Activated CD4-positive, alpha-beta memory T cell treated with anti-CD3 and anti-CD28 coated beads for 36 hours (primary cell): ENCODE data around the gene TPX2. TPM values are rescaled to one million over a fixed set of nuclear protein-coding genes. Genes with fewer than 3 reads are reported as not detected.

ENCODE experiments used
- CTCF ChIA-PET: fragments of 350-600 bp; sonication (Branson Sonifier 250); formaldehyde crosslinking; loops from one replicate; lab custom pipeline; 2021; ENCODE audit warnings: antibody characterized with exemption, inconsistent platforms; lab: Charles Lee
- POLR2A ChIA-PET: fragments of 350-600 bp; sonication (Branson Sonifier 250); formaldehyde crosslinking; loops from one replicate; lab custom pipeline; 2021; ENCODE audit warnings: antibody characterized with exemption; lab: Charles Lee
- DNase-seq: peaks from one replicate; pipeline ENCODE4 v3.0.0-alpha.2; 2020
- H3K27ac Mint-ChIP-seq: one replicate; pipeline ENCODE4 v1.8.0; 2021; ENCODE audit warnings: mixed read lengths
- H3K27me3 Mint-ChIP-seq: one replicate; pipeline ENCODE4 v1.8.0; 2021; ENCODE audit warnings: mixed read lengths
- H3K36me3 Mint-ChIP-seq: one replicate; pipeline ENCODE4 v1.8.0; 2021; ENCODE audit warnings: mixed read lengths
- H3K4me1 Mint-ChIP-seq: one replicate; pipeline ENCODE4 v1.8.0; 2021; ENCODE audit warnings: low read depth, mixed read lengths
- H3K4me3 Mint-ChIP-seq: one replicate; pipeline ENCODE4 v1.8.0; 2021; ENCODE audit warnings: mild to moderate bottlenecking, mixed read lengths
- H3K9me3 Mint-ChIP-seq: one replicate; pipeline ENCODE4 v1.8.0; 2021; ENCODE audit warnings: mixed read lengths
- intact Hi-C: fragments of 100-400 bp; cut with micrococcal nuclease; formaldehyde crosslinking; loops from one replicate; pipeline ENCODE4 v1.15.1; 2023
- total RNA-seq, 2 experiments: library from RNA; stranded (reverse); gene quantifications; one replicate each; pipeline ENCODE4 v1.2.3, GENCODE V29; 2021

Gene TPX2
- total RNA-seq, 2 experiments from 2014 or later: 149 TPM

DNA sequence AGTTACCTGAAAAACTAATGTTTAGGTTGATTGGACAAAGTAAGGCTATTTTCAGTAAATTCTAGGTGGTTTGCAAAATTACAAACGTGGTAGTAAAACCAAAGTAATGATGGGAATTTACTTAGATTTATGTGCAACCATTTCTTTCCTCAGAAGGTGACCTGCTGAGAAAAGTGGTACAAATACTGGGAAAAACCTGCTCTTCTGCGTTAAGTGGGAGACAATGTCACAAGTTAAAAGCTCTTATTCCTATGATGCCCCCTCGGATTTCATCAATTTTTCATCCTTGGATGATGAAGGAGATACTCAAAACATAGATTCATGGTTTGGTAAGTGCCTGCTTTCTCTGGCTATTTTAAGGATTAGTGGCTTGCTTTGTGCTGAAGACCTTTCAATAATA, 18.2 kb downstream of the TPX2 start:
- Mint-ChIP-seq H3K27ac (no peak overlapping the region), H3K4me3 (no peak overlapping the region), H3K9me3 (no peaks in the 10 kb centered on the region), H3K27me3 (no peaks in the 10 kb centered on the region), H3K4me1 (peaks cover 2% of the 10 kb centered on the region), H3K36me3 (peaks cover 42% of the 10 kb centered on the region)
- ChIA-PET POLR2A (interaction anchor here (0.6 kb wide), 1 partner anchor 23 kb away, joined by 3 read pairs; no protein-coding TSS in a partner anchor), CTCF (no interaction called here)
- intact Hi-C loops: no loop called here
- no peak for DNase-seq

DNA sequence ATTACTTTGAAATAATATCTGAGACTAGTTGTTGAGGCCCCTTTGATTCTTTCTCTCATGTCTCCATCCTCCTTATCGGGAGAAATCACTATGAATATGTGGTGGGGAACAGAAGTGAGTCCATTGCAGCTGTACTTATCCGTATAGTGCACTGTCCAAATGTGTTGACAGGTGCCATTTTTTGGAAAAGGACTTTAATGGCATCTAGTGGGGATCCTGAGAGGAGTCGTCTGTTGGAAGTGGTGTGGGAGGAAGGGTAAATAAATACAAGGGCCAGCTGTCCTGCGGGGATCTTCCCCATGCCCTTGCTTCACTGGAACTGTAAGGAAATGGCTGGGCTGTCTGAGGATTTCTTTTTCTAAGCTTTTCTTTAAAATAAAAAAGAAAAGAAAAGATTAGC, 19.4 kb downstream of the TPX2 start:
- DNase-seq: no peak
- H3K27ac Mint-ChIP-seq: no peak overlapping the region
- H3K9me3 Mint-ChIP-seq: no peaks in the 10 kb centered on the region
- CTCF ChIA-PET: interaction anchor here (0.6 to 0.9 kb wide), 2 partner anchors 88 to 109 kb away, joined by 3 to 5 read pairs; no protein-coding TSS in a partner anchor
- H3K4me1 Mint-ChIP-seq: peaks cover 2% of the 10 kb centered on the region
- no peak overlapping the region for H3K4me3 Mint-ChIP-seq
- peaks cover 46% of the 10 kb centered on the region for H3K36me3 Mint-ChIP-seq
- intact Hi-C loops: no loop called here
- H3K27me3 Mint-ChIP-seq: no peaks in the 10 kb centered on the region
- POLR2A ChIA-PET: no interaction called here

DNA sequence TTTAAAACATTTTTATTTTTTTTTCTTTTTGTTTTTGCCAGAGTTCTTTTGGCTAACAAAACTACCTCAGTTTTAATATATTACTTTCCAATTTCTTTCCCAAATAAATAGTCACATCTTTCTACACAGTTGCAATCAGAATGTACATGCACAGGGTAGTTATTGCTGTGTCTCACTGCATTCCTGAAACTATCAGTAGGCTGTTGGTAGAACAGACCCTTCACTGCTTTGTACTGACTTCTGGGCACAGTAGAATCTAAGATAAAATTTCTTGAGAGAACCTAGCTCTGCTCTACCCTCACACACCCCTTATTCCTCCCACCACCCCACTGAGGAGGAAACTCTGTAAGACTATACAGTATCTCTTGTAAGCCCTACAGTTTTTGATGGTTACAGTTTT, 19.9 kb downstream of the TPX2 start:
- no peak overlapping the region for H3K27ac Mint-ChIP-seq
- peaks cover 2% of the 10 kb centered on the region for H3K4me1 Mint-ChIP-seq
- H3K9me3 Mint-ChIP-seq: no peaks in the 10 kb centered on the region
- H3K36me3 Mint-ChIP-seq: peaks cover 46% of the 10 kb centered on the region
- POLR2A ChIA-PET: no interaction called here
- intact Hi-C loops: no loop called here
- H3K27me3 Mint-ChIP-seq: no peaks in the 10 kb centered on the region
- DNase-seq: no peak
- CTCF ChIA-PET: interaction anchor here (0.9 to 1.4 kb wide), 2 partner anchors 63 to 87 kb away, joined by 5 read pairs; no protein-coding TSS in a partner anchor
- no peak overlapping the region for H3K4me3 Mint-ChIP-seq

DNA sequence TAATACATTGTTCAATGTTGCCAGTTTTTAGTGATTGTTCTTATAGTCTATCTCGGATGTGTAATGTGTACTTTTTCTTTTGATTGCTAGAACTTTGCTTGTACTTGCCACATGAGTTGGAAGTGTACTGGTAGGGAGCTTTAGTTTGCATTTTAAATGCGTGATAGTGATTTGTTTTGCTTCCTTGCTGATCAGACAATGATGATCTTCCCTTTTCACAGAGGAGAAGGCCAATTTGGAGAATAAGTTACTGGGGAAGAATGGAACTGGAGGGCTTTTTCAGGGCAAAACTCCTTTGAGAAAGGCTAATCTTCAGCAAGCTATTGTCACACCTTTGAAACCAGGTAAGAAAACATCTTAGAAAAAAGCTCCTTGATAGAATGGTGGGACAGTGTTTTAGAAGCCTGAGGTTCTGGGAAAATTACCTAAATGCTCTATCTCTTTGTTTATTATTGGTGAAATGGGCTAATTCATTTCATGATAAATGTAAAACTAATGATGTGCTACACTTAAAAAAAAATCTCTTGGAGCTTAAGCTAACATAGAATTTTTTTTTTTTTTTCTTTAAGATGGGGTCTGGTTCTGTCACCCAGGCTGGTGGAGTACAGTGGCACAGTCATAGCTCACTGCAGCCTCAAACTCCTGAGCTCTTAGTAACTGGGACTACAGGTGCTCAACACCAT, 20.9 kb downstream of the TPX2 start:
- intact Hi-C loops: no loop called here
- Mint-ChIP-seq H3K27ac (no peak overlapping the region), H3K9me3 (no peaks in the 10 kb centered on the region), H3K4me1 (peaks cover 2% of the 10 kb centered on the region), H3K4me3 (no peak overlapping the region), H3K27me3 (no peaks in the 10 kb centered on the region), H3K36me3 (peaks cover 46% of the 10 kb centered on the region)
- ChIA-PET POLR2A (interaction anchor here (0.6 kb wide), 1 partner anchor 751 kb away, joined by 3 read pairs; no protein-coding TSS in a partner anchor), CTCF (interaction anchor here (1.2 to 1.4 kb wide), 2 partner anchors 62 to 126 kb away, joined by 5 read pairs; no protein-coding TSS in a partner anchor)
- DNase-seq: no peak

DNA sequence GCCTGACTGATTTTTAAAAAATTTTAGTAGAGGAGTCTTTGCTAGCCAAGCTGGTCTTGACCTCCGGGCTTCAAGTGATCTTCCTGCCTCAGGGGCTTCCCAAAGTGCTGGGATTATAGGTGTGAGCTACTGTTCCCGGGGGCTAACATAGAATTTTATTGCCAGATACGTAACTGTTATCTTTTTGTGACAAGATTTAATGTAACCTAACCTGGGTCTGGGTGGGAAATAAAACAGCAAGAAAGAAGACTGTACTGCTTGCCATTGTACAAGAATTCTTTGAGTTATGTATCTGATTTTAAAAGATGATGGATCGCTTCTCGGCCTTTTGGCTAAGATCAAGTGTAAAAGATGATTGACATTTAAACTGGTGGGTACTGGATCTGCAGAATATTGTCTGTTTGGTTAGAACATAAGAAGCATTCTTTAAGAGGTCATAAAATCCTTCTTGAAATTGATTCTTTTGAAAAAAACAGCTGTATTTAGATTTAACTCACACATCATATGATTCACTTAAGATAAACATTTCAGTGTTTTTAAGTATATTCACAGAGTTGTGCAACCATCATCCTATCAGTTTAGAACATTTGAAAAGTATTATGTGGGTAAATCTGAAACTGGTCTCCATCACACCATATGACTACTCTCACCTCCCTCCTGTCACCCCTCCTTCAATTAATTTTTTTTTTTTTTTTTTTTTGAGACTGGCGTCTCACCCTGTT, 21.6 kb downstream of the TPX2 start:
- intact Hi-C loops: no loop called here
- no peak overlapping the region for H3K4me3 Mint-ChIP-seq
- H3K9me3 Mint-ChIP-seq: no peaks in the 10 kb centered on the region
- CTCF ChIA-PET: interaction anchor here (1.2 to 1.4 kb wide), 2 partner anchors 61 to 127 kb away, joined by 5 read pairs; no protein-coding TSS in a partner anchor
- H3K4me1 Mint-ChIP-seq: peaks cover 2% of the 10 kb centered on the region
- H3K27me3 Mint-ChIP-seq: no peaks in the 10 kb centered on the region
- no peak for DNase-seq
- H3K27ac Mint-ChIP-seq: no peak overlapping the region
- POLR2A ChIA-PET: interaction anchor here (0.6 kb wide), 1 partner anchor 751 kb away, joined by 3 read pairs; no protein-coding TSS in a partner anchor
- peaks cover 51% of the 10 kb centered on the region for H3K36me3 Mint-ChIP-seq

DNA sequence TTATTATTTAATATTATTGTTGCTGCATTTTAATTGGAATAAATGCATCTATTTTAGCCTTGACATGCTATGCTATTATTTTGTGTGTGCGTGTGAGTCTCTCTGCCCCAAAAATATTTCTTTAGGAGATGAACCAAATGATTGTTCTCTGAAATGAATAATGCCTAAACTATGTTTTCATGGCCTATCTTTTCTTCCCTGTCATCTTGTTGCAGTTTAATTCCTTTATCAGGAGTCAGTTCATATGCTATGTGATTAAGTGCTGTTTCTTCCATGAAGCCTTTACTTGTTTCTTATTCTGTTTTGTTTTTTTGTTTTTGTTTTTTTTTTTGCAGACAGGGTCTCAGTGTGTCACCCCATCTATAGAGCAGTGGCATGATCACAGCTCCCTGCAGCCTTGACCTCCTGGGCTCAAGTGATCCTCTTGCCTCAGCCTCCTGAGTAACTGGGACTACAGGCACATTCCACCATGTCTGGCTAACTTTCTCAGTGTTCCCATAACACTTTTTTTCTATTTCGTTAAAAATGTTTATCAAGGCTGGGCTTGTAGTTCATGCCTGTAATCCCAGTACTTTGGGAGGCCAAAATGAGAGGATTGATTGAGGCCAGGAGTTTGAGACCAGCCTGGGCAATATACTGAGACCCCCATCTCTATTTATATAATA, 25.7 kb downstream of the TPX2 start:
- no peak overlapping the region for H3K27ac Mint-ChIP-seq
- H3K36me3 Mint-ChIP-seq: peaks cover 49% of the 10 kb centered on the region
- peaks cover 5% of the 10 kb centered on the region for H3K4me1 Mint-ChIP-seq
- no peak overlapping the region for H3K4me3 Mint-ChIP-seq
- ChIA-PET POLR2A (no interaction called here), CTCF (no interaction called here)
- H3K27me3 Mint-ChIP-seq: no peaks in the 10 kb centered on the region
- no peak for DNase-seq
- H3K9me3 Mint-ChIP-seq: no peaks in the 10 kb centered on the region
- intact Hi-C loops: no loop called here

DNA sequence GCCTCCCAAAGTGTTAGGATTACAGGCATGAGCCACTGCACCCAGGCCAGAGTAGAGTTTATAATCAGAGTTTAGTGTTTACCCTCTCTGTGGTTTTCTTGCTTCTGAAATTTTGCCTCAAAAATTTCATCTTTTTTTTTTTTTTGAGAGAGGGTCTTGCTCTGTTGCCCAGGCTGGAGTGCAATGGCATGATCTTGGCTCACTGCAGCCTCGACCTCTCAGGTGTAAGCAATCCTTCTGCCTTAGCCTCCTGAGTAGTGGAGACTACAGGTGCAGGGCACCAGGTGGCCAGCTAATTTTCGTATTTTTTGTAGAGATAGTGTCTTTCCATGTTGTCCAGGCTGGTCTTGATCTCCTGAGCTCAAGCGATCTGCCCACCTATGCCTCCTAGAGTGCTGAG, 28.7 kb downstream of the TPX2 start:
- Mint-ChIP-seq H3K36me3 (peaks cover 49% of the 10 kb centered on the region), H3K27me3 (no peaks in the 10 kb centered on the region), H3K4me1 (peaks cover 11% of the 10 kb centered on the region), H3K9me3 (no peaks in the 10 kb centered on the region), H3K4me3 (no peak overlapping the region), H3K27ac (no peak overlapping the region)
- intact Hi-C loops: no loop called here
- no peak for DNase-seq
- ChIA-PET POLR2A (no interaction called here), CTCF (no interaction called here)

DNA sequence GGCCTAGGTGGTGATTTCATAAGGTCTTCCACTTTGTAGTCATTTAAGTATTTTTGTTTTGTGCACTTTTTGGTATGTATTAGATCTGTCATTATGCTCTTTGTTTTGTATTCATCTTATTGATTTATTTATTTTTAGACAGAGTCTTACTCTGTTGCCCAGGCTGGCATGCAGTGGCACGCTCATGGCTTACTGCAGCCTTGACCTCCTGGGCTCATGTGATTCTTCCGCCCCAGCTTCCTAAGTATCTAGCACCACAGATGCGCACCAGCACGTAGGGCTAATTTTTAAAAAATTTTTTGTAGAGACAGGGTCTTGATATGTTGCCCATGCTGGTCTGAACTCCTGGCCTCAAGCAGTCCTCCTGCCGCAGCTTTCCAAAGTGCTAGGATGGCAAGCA, 30.6 kb downstream of the TPX2 start:
- ChIA-PET POLR2A (no interaction called here), CTCF (interaction anchor here (0.6 kb wide), 1 partner anchor 16 kb away, joined by 3 read pairs; no protein-coding TSS in a partner anchor)
- no peak for DNase-seq
- Mint-ChIP-seq H3K4me1 (peaks cover 11% of the 10 kb centered on the region), H3K27me3 (no peaks in the 10 kb centered on the region), H3K36me3 (peaks cover 57% of the 10 kb centered on the region), H3K27ac (no peak overlapping the region), H3K9me3 (no peaks in the 10 kb centered on the region), H3K4me3 (no peak overlapping the region)
- intact Hi-C loops: no loop called here

DNA sequence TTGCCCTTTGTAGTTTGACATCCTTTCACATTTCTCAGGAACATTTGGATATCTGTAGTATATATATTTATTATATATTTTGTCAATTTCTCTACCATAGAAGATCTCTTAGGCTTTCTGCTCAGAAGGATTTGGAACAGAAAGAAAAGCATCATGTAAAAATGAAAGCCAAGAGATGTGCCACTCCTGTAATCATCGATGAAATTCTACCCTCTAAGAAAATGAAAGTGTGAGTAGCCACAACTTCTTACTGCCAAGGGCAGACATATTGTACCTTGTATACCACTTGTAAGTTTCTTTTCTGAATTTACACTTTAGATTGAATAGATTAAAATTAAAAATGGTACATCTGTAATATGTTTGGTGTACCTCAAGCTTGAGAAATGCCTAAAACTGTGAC, 31.2 kb downstream of the TPX2 start:
- H3K27ac Mint-ChIP-seq: no peak overlapping the region
- H3K9me3 Mint-ChIP-seq: no peaks in the 10 kb centered on the region
- DNase-seq: no peak
- peaks cover 11% of the 10 kb centered on the region for H3K4me1 Mint-ChIP-seq
- intact Hi-C loops: no loop called here
- ChIA-PET POLR2A (no interaction called here), CTCF (interaction anchor here (0.6 kb wide), 1 partner anchor 16 kb away, joined by 3 read pairs; no protein-coding TSS in a partner anchor)
- peaks cover 58% of the 10 kb centered on the region for H3K36me3 Mint-ChIP-seq
- no peaks in the 10 kb centered on the region for H3K27me3 Mint-ChIP-seq
- no peak overlapping the region for H3K4me3 Mint-ChIP-seq

DNA sequence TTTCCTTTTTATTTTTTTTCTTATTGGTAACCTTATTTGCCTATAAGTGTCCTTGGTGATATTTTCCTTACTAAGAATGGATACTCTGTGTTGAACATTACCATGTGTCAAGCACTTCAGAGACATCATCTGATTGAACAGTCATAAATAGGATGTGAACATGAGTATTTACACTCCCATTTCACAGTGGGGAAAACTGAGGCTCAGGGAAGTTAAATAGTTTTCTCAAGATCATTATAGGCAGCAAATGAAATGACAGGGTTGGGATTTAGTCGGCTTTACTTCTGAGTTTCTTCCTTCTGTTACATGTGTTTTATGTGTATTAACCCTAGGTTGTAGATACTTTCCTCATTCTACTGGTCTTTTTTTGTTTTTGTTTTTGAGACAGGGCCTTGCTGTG, 35.3 kb downstream of the TPX2 start:
- ChIA-PET CTCF (no interaction called here), POLR2A (no interaction called here)
- no peaks in the 10 kb centered on the region for H3K9me3 Mint-ChIP-seq
- DNase-seq: no peak
- H3K4me3 Mint-ChIP-seq: no peak overlapping the region
- H3K27ac Mint-ChIP-seq: no peak overlapping the region
- intact Hi-C loops: no loop called here
- H3K27me3 Mint-ChIP-seq: no peaks in the 10 kb centered on the region
- peaks cover 11% of the 10 kb centered on the region for H3K4me1 Mint-ChIP-seq
- peaks cover 69% of the 10 kb centered on the region for H3K36me3 Mint-ChIP-seq

DNA sequence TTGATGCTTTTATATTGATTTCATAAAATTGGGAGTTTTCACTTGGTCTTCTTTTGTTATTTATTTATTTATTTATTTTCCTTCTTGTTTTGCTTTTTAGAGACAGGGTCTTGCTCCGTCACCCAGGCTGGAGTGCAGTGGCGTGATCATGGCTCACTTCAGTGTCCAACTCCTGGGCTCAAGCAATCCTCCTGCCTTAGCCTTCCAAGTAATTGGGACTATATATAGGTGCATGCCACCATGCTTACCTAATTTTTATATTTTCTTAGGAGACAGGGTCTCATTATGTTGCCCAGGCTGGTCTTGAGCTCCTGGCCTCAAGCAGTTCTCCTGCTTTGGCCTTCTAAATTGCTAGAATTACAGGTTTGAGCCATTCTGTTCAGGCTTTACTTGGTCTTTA, 41.7 kb downstream of the TPX2 start:
- Mint-ChIP-seq H3K27ac (no peak overlapping the region), H3K4me1 (no peaks in the 10 kb centered on the region), H3K9me3 (no peaks in the 10 kb centered on the region), H3K36me3 (peaks cover 58% of the 10 kb centered on the region), H3K27me3 (no peaks in the 10 kb centered on the region), H3K4me3 (no peak overlapping the region)
- intact Hi-C loops: no loop called here
- POLR2A ChIA-PET: interaction anchor here (0.6 kb wide), 1 partner anchor 23 kb away, joined by 3 read pairs; no protein-coding TSS in a partner anchor
- no peak for DNase-seq
- CTCF ChIA-PET: no interaction called here

DNA sequence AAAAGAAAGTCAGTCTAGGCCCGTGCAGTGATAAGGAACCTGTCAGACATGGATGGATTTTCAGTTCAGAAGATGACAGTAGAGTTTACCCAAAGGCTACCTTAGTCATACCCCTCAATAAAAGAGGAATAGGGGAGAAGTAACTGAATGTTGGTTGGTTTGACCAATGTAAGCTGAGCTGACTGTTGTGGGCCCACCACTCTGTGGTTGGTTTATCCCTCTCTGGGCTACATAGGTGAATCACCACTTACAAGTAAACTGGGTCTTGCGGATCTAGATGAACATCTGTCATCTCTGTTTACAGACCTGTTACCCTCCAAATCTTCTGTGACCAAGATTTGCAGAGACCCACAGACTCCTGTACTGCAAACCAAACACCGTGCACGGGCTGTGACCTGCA, 42.9 kb downstream of the TPX2 start:
- intact Hi-C loops: no loop called here
- ChIA-PET POLR2A (no interaction called here), CTCF (no interaction called here)
- Mint-ChIP-seq H3K36me3 (peaks cover 58% of the 10 kb centered on the region), H3K9me3 (no peaks in the 10 kb centered on the region), H3K27ac (no peak overlapping the region), H3K4me1 (no peaks in the 10 kb centered on the region), H3K4me3 (no peak overlapping the region), H3K27me3 (no peaks in the 10 kb centered on the region)
- DNase-seq: no peak
